AG04449 (cell line): Measurements from ENCODE around the gene MYO19.

ENCODE experiments used
- CTCF ChIA-PET: fragments of 350-600 bp; formaldehyde crosslinking; extraction: SDS; loops from one replicate; lab custom pipeline; 2021; ENCODE audit warnings: antibody characterized with exemption; lab: Yijun Ruan, JAX
- POLR2A ChIA-PET: fragments of 400-600, 350-600 bp; formaldehyde crosslinking; extraction: SDS; loops from one replicate; lab custom pipeline; 2020; ENCODE audit warnings: antibody characterized with exemption, inconsistent platforms; lab: Yijun Ruan, JAX
- DNase-seq: peaks from one replicate; pipeline ENCODE4 v3.0.0-alpha.2; 2010; ENCODE audit warnings: low read depth, low spot score
- H3K4me3 ChIP-seq: 2 replicates; pipeline ENCODE4 v1.5.1; 2011; ENCODE audit warnings: low read depth, mild to moderate bottlenecking, control low read depth, low read length
- CTCF ChIP-seq: IDR thresholded peaks from one replicate; pipeline ENCODE4 v1.5.1; 2011; ENCODE audit warnings: mild to moderate bottlenecking, moderate library complexity, low read length, control low read depth, inconsistent platforms; ENCODE audit not compliant: insufficient read depth; ENCODE audit errors: missing control alignments

MYO19 gene

DNA sequence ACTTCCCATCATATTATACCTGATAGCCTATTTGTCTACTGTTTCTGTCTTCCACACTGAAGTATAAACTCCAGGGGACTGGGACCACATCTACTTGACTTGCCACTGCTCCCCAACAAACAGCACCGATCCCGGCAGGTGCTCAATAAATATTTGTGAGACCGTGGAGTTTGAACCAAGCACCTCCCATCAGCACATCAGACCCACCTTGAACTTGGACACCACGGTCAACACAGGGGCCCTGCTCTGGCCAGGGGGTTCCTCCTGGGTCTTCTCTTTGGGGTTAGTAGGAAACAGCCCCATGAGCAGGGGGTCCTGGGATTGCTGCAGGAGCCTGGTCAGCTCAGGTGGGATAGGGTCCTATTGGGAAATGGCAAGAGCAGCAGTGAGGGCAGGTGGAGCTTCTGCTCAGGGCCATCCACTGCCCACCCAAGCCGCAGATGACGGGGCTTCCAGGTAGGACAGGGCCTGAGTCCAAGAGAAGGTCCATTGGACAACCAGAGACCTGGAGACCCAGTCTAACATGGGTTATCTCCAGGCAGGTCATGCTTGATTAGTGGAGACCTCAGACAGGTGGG lies 28.3 kb downstream of the MYO19 start:
- H3K4me3 ChIP-seq, result no peak overlapping the region
- DNase-seq, result no peak
- ChIA-PET CTCF (interaction anchor here (0.8 kb wide), 1 partner anchor 23 kb away, joined by 3 read pairs; no protein-coding TSS in a partner anchor), POLR2A (interaction anchor here (1.4 kb wide), 1 partner anchor 8 kb away, joined by 4 read pairs; no protein-coding TSS in a partner anchor)
- TF ChIP-seq CTCF, result no peak

DNA sequence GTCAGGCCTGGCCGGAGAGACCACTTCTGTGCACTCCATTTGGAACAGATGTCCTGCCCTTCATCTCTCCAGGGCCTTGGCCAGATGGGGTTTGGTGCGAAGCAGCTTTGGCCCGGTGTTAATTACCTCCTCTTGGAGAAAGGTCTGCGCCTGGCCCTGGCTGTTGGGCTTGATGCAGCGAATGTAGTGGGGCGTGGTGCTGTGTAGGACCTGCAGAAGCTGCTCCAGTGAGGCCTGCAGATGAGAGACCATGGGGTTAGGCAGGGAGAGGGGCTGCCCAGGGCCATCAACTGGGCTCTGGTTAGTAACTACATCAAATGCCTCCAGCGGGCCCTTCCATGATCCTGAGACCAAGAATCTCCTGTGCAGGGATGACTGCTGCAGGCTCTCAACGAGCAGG lies 29.5 kb downstream of the MYO19 start:
- no peak for TF ChIP-seq CTCF
- no peak overlapping the region for H3K4me3 ChIP-seq
- DNase-seq, result no peak
- ChIA-PET POLR2A (interaction anchor here (1.4 kb wide), 1 partner anchor 10 kb away, joined by 4 read pairs; no protein-coding TSS in a partner anchor), CTCF (interaction anchor here (1.5 kb wide), 1 partner anchor 14 kb away, joined by 3 read pairs; no protein-coding TSS in a partner anchor)

- no peak for TF ChIP-seq CTCF
- ChIA-PET POLR2A (no interaction called here), CTCF (interaction anchor here (1.0 to 1.5 kb wide), 3 partner anchors 9 to 21 kb away, joined by 3 to 4 read pairs (median 3); no protein-coding TSS in a partner anchor)
- no peak for DNase-seq
- H3K4me3 ChIP-seq, result no peak overlapping the region
Observed at GRCh38 chr17:36504156-36504545, 30.5 kb downstream of the MYO19 start.

- ChIA-PET CTCF (interaction anchor here (1.0 to 1.3 kb wide), 2 partner anchors 9 to 21 kb away, joined by 3 to 4 read pairs; no protein-coding TSS in a partner anchor), POLR2A (no interaction called here)
Observed at GRCh38 chr17:36503456-36504155, 31.1 kb downstream of the MYO19 start.

GRCh38 chr17:36501963-36502362 lies 32.7 kb downstream of the MYO19 start:
- H3K4me3 ChIP-seq, result no peak overlapping the region
- DNase-seq, result no peak
- CTCF ChIA-PET, result no interaction called here
- POLR2A ChIA-PET, result no interaction called here
- no peak for TF ChIP-seq CTCF

More at GRCh38 chr17:36503456-36504155, 31.1 kb downstream of the MYO19 start:
- DNase-seq, result no peak
- TF ChIP-seq CTCF, result no peak
- H3K4me3 ChIP-seq, result no peak overlapping the region

- CTCF ChIA-PET, result interaction anchor here (1.2 to 1.4 kb wide), 3 partner anchors 18 to 100 kb away, joined by 3 read pairs; partner anchors contain the start of gene MRM1
- POLR2A ChIA-PET, result no interaction called here
- TF ChIP-seq CTCF, result no peak
- no peak overlapping the region for H3K4me3 ChIP-seq
- no peak for DNase-seq
Observed at GRCh38 chr17:36501351-36501750, 33.3 kb downstream of the MYO19 start.
